Panc1 (cell line): ENCODE data around the gene CFAP20DC. TPM values are rescaled to one million over a fixed set of nuclear protein-coding genes. Genes with fewer than 3 reads are reported as not detected.
"Not testable (repeated sequence)": the region's sequence is repeated elsewhere in the genome, so short reads cannot be mapped to it uniquely, and the experiment has no call there.

Experiments used
- ATAC-seq: fragments of 200-7000 bp; cut with Tn5 transposase; 2 replicates; pipeline ENCODE4 v1.9.1; 2020; ENCODE audit warnings: mild to moderate bottlenecking, moderate library complexity
- BruUV-seq: library from RNA; stranded (reverse); fragments of 400-500 nt; replicated peaks from 2 replicates; lab custom pipeline; 2021; lab: Mats Ljungman, UMichigan
- CTCF ChIA-PET: fragments of 300-600 bp; sonication (Branson Sonifier 250); formaldehyde crosslinking; loops from one replicate; lab custom pipeline; 2022; ENCODE audit warnings: antibody characterized with exemption; lab: Charles Lee
- POLR2A ChIA-PET: fragments of 300-600 bp; sonication (Branson Sonifier 250); formaldehyde crosslinking; loops from one replicate; lab custom pipeline; 2022; ENCODE audit warnings: antibody characterized with exemption; lab: Charles Lee
- DNase-seq: peaks from one replicate; pipeline ENCODE4 v3.0.0-alpha.2; 2010; ENCODE audit warnings: low read depth, low spot score
- H3K27ac ChIP-seq: 2 replicates; pipeline ENCODE4 v1.5.1; 2011; ENCODE audit warnings: mild to moderate bottlenecking, low read length, inconsistent platforms
- H3K27me3 ChIP-seq: fragments of 200-500 bp; sonication (Bioruptor generic); 2 replicates; pipeline ENCODE4 v1.6.0; 2014; ENCODE audit warnings: low read length, inconsistent platforms; ENCODE audit not compliant: control insufficient read depth, insufficient read depth
- H3K36me3 ChIP-seq: fragments of 200-500 bp; sonication (Bioruptor generic); 2 replicates; pipeline ENCODE4 v1.5.1; 2014; ENCODE audit warnings: inconsistent platforms, mild to moderate bottlenecking, low read length, moderate library complexity; ENCODE audit not compliant: control insufficient read depth, insufficient read depth
- H3K4me1 ChIP-seq: 2 replicates; pipeline ENCODE4 v1.5.1; 2011; ENCODE audit warnings: inconsistent platforms, mild to moderate bottlenecking, low read length, moderate library complexity; ENCODE audit not compliant: control insufficient read depth, insufficient read depth
- H3K4me3 ChIP-seq, 2 experiments: 2 replicates each; pipeline ENCODE4 v1.5.1; 2011 to 2012; ENCODE audit warnings: low read depth in 2 of 2, low read length in 2 of 2, mild to moderate bottlenecking in 2 of 2, inconsistent platforms in 1 of 2, moderate library complexity in 1 of 2
- H3K9me3 ChIP-seq: fragments of 200-500 bp; sonication (Bioruptor generic); 2 replicates; pipeline ENCODE4 v1.5.1; 2014; ENCODE audit warnings: low read depth, mild to moderate bottlenecking, inconsistent platforms, low read length, moderate library complexity; ENCODE audit not compliant: control insufficient read depth, insufficient read depth
- POLR2AphosphoS5 ChIP-seq: IDR thresholded peaks from 2 replicates; pipeline ENCODE4 v1.6.1; 2012; ENCODE audit warnings: mild to moderate bottlenecking, low read depth, low read length, moderate library complexity
- SIN3A ChIP-seq: IDR thresholded peaks from 2 replicates; pipeline ENCODE4 v1.6.1; 2012; ENCODE audit warnings: low read depth, mild to moderate bottlenecking, low read length, moderate library complexity, borderline replicate concordance; ENCODE audit not compliant: insufficient read depth
- TCF7L2 ChIP-seq: IDR thresholded peaks from 2 replicates; pipeline ENCODE4 v1.6.1; 2011; ENCODE audit warnings: mild to moderate bottlenecking, low read depth, low read length, inconsistent platforms
- in situ Hi-C: cut with HindIII; loops from 2 replicates; pipeline ENCODE4 v1.10.0; 2016; ENCODE audit warnings: low sequenced_read_pairs, low pct_unique_long_range_greater_than_20kb
- intact Hi-C: fragments of 100-400 bp; cut with micrococcal nuclease; formaldehyde crosslinking; loops from one replicate; pipeline ENCODE4 v1.10.0; 2022; ENCODE audit not compliant: unreplicated experiment
- total RNA-seq: library from RNA; stranded (reverse); gene quantifications from one replicate; pipeline ENCODE4 v1.2.1, GENCODE V29; 2021; ENCODE audit not compliant: unreplicated experiment
- TF ChIP-seq, protein P1 (sequence below): fragments of 450-650 bp; IDR thresholded peaks from 2 replicates; pipeline ENCODE4 v1.5.1; 2017; ENCODE audit warnings: mild to moderate bottlenecking
- TF ChIP-seq, protein P2 (sequence below), 2 experiments: IDR thresholded peaks; 2 replicates each; pipeline ENCODE4 v1.6.1; 2011 to 2012; ENCODE audit warnings: low read depth in 2 of 2, control low read depth in 1 of 2, low read length in 1 of 2, mild to moderate bottlenecking in 1 of 2, moderate library complexity in 1 of 2; ENCODE audit not compliant: insufficient read depth in 1 of 2

Gene CFAP20DC
- total RNA-seq, 1 experiment from 2014 or later, result 4.0 TPM

DNA sequence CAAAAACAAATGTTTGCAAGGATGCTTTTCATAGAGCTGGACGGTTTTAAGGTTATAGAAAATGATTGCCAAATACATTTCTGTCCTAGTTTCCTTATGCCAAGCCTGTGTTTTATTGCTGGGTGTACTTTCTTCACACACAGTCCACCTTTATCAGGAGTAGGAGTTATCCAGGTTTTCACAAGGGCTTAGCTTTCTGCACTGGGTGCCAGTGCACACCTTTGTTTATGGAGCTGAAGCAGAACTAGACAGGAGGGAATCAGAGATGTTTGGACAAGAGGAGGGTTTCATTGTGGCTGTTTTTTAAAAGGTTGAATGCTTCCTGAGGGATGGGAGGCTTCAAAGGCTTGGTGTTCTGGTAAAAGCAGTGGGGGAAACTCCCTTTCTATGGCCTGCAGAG lies 353.7 kb downstream of the CFAP20DC start:
- CTCF ChIA-PET, result no interaction called here
- no TSS peak for BruUV-seq

DNA sequence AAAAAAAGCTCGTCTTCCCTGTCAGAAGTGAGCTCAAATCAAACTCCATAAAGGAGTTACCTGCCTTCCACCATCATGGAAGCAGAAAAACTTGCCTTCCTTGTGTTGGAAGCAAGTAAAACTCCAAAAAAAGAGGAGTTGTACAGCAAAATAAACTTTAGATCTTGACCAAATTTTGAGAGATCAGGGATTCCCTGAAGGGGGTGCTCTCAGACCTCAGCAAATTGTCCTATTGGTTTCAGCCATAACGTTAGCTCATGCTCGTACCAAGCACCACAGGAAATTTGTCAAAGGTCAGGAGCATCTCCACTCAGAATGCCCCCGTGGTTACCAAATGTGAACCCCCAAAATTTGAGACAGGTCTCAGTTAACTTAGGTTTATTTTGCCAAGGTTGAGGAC lies 354.5 kb downstream of the CFAP20DC start:
- DNase-seq, H3K36me3 ChIP-seq, POLR2A ChIA-PET, H3K4me3 ChIP-seq, intact Hi-C loops, H3K27me3 ChIP-seq, BruUV-seq, in situ Hi-C loops, ATAC-seq, H3K27ac ChIP-seq, H3K4me1 ChIP-seq, H3K9me3 ChIP-seq: not testable (repeated sequence)
- CTCF ChIA-PET, result interaction anchor here (0.7 kb wide), 1 partner anchor 30 kb away, joined by 4 read pairs; no protein-coding TSS in a partner anchor

More for the DNA sequence above, 353.7 kb downstream of the CFAP20DC start:
- Histone ChIP-seq H3K27me3 (no peaks in the 10 kb centered on the region), H3K36me3 (no peaks in the 10 kb centered on the region), H3K9me3 (peaks cover 7% of the 10 kb centered on the region; the same call in 1 of the 2 replicates), H3K27ac (no peak overlapping the region), H3K4me3 (no peak overlapping the region), H3K4me1 (no peaks in the 10 kb centered on the region)
- TF ChIP-seq POLR2AphosphoS5 (no peak), SIN3A (no peak), TCF7L2 (no peak)
- TF ChIP-seq, protein P1, sequence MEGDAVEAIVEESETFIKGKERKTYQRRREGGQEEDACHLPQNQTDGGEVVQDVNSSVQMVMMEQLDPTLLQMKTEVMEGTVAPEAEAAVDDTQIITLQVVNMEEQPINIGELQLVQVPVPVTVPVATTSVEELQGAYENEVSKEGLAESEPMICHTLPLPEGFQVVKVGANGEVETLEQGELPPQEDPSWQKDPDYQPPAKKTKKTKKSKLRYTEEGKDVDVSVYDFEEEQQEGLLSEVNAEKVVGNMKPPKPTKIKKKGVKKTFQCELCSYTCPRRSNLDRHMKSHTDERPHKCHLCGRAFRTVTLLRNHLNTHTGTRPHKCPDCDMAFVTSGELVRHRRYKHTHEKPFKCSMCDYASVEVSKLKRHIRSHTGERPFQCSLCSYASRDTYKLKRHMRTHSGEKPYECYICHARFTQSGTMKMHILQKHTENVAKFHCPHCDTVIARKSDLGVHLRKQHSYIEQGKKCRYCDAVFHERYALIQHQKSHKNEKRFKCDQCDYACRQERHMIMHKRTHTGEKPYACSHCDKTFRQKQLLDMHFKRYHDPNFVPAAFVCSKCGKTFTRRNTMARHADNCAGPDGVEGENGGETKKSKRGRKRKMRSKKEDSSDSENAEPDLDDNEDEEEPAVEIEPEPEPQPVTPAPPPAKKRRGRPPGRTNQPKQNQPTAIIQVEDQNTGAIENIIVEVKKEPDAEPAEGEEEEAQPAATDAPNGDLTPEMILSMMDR, result no peak
- in situ Hi-C loops (no loop called here), intact Hi-C loops (no loop called here)
- ATAC-seq (no peak), DNase-seq (no peak)
- POLR2A ChIA-PET, result no interaction called here

DNA sequence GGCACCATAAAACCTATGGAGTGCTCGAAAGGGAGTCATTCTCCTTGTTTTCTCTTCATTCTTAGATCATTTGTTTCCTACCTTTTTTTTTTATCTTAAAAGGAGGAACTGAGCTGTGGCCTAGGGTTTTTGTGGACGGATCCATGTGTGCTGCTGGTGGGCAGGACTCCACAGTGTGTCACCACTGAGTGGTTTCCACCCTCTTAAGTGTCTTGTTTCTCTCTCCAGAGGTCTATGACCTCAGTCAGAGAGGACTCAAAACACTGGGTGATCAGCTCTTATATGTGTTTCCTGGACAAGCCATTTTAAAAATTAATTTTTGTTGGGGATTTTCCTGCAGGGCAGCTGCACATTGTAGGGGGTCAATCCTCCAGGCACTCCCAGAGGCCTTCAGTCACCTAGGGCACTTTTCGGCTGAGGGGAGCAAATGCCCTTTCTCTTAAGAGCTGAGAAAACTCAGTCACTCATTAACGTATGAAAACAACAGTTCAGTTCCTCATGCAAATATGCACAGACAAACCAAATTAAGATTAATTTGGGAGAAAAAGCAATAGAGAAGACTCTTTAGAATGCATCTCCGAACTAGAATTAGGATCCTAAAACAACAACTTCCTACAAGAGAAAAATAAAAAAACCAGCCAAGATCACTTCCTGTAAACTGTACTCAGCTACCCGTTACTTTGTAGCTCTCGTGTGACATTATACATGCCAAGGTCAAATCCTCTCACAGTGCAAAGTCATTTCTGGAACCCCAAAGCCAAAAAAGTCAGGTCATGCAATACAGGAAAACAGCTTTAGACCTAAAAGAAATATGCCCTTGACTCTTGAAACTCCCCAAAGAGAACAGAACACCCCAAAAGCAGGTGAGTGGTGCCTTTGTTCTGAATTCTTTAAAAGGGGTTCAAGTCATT lies 355.6 kb downstream of the CFAP20DC start:
- Histone ChIP-seq H3K9me3 (peaks cover 7% of the 10 kb centered on the region; the same call in 1 of the 2 replicates), H3K36me3 (no peaks in the 10 kb centered on the region), H3K27ac (no peak overlapping the region), H3K4me1 (no peaks in the 10 kb centered on the region), H3K4me3 (no peak overlapping the region), H3K27me3 (no peaks in the 10 kb centered on the region)
- no peak for ATAC-seq
- DNase-seq, result no peak
- intact Hi-C loops, result no loop called here
- in situ Hi-C loops, result no loop called here
- TF ChIP-seq, protein P2, sequence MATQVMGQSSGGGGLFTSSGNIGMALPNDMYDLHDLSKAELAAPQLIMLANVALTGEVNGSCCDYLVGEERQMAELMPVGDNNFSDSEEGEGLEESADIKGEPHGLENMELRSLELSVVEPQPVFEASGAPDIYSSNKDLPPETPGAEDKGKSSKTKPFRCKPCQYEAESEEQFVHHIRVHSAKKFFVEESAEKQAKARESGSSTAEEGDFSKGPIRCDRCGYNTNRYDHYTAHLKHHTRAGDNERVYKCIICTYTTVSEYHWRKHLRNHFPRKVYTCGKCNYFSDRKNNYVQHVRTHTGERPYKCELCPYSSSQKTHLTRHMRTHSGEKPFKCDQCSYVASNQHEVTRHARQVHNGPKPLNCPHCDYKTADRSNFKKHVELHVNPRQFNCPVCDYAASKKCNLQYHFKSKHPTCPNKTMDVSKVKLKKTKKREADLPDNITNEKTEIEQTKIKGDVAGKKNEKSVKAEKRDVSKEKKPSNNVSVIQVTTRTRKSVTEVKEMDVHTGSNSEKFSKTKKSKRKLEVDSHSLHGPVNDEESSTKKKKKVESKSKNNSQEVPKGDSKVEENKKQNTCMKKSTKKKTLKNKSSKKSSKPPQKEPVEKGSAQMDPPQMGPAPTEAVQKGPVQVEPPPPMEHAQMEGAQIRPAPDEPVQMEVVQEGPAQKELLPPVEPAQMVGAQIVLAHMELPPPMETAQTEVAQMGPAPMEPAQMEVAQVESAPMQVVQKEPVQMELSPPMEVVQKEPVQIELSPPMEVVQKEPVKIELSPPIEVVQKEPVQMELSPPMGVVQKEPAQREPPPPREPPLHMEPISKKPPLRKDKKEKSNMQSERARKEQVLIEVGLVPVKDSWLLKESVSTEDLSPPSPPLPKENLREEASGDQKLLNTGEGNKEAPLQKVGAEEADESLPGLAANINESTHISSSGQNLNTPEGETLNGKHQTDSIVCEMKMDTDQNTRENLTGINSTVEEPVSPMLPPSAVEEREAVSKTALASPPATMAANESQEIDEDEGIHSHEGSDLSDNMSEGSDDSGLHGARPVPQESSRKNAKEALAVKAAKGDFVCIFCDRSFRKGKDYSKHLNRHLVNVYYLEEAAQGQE (IDR thresholded peaks at IDR 0.05; ENCODE audit: insufficient read depth in 1 of 2, low read depth in 2 of 2, low read length in 1 of 2), result no peak
- TF ChIP-seq POLR2AphosphoS5 (no peak), TCF7L2 (no peak), SIN3A (no peak)
- TF ChIP-seq, protein P1, result no peak
- no TSS peak for BruUV-seq
- ChIA-PET POLR2A (interaction anchor here (0.6 kb wide), 1 partner anchor 965 kb away, joined by 12 read pairs; no protein-coding TSS in a partner anchor), CTCF (no interaction called here)
